Thymus (tissue), 11 donors: Measurements from ENCODE around the gene NGF. TPM values are rescaled to one million over a fixed set of nuclear protein-coding genes. Genes with fewer than 3 reads are reported as not detected.

Experiments used
- DNase-seq, 9 donors: peaks; one replicate each; pipeline ENCODE4 v3.0.0-alpha.2; 2013; ENCODE audit warnings: low spot score in 9 of 9, low read depth in 6 of 9, missing footprints in 1 of 9
- H3K27ac ChIP-seq, 2 donors: one replicate each; pipeline ENCODE4 v1.5.1; 2013; ENCODE audit warnings: control low read depth in 1 of 2, low read depth in 1 of 2, low read length in 1 of 2, mild to moderate bottlenecking in 1 of 2, moderate library complexity in 1 of 2
- H3K27me3 ChIP-seq, 2 donors: one replicate each; pipeline ENCODE4 v1.5.1; 2013; ENCODE audit warnings: low read length in 1 of 2; ENCODE audit not compliant: control insufficient read depth in 2 of 2, insufficient read depth in 1 of 2
- H3K36me3 ChIP-seq, 2 donors: one replicate each; pipeline ENCODE4 v1.5.1; 2013; ENCODE audit warnings: low read length in 1 of 2, mild to moderate bottlenecking in 1 of 2, moderate library complexity in 1 of 2; ENCODE audit not compliant: control insufficient read depth in 2 of 2, insufficient read depth in 2 of 2
- H3K4me1 ChIP-seq, 2 donors: one replicate each; pipeline ENCODE4 v1.5.1; 2013; ENCODE audit warnings: low read length in 2 of 2; ENCODE audit not compliant: control insufficient read depth in 2 of 2, insufficient read depth in 2 of 2
- H3K4me3 ChIP-seq, 2 donors: one replicate each; pipeline ENCODE4 v1.5.1; 2013; ENCODE audit warnings: low read length in 2 of 2, control low read depth in 1 of 2, mild to moderate bottlenecking in 1 of 2
- H3K9me3 ChIP-seq, 2 donors: one replicate each; pipeline ENCODE4 v1.5.1; 2013; ENCODE audit warnings: low read length in 1 of 2, mild to moderate bottlenecking in 1 of 2; ENCODE audit not compliant: control insufficient read depth in 2 of 2, insufficient read depth in 1 of 2
- WGBS: extraction: QIAGEN DNeasy Blood & Tissue Kit; methylation state at CpG from one replicate; pipeline ENCODE4 v1.1.7; 2013; 5-methylcytosine and 5-hydroxymethylcytosine counted together
- polyA plus RNA-seq: library from polyadenylated mRNA; stranded (reverse); fragments of 200-250 nt; gene quantifications from one replicate; pipeline ENCODE4 v1.2.3, GENCODE V29; 2013
- total RNA-seq: library from RNA; stranded (reverse); fragments of 120-200 nt; gene quantifications from one replicate; pipeline ENCODE4 v1.2.4, GENCODE V29; 2013
- donor health status: healthy.

Gene NGF
- total and polyA plus RNA-seq, 2 donors: 0.47 to 1.1 TPM

GRCh38 chr1:115282807-115283208 lies 55.2 kb downstream of the NGF start:
- H3K27me3 ChIP-seq: no peaks in the 10 kb centered on the region
- DNase-seq: no peak
- H3K36me3 ChIP-seq: no peaks in the 10 kb centered on the region
- no peaks in the 10 kb centered on the region for H3K9me3 ChIP-seq
- no peaks in the 10 kb centered on the region for H3K4me1 ChIP-seq
- no peak overlapping the region for H3K4me3 ChIP-seq
- 84% methylated on average over 11 of the region's 11 CpGs for WGBS
- peak overlapping the region in 1 of 2 donors; percentile 17 for H3K27ac ChIP-seq

- Histone ChIP-seq H3K9me3 (no peaks in the 10 kb centered on the region), H3K4me3 (no peak overlapping the region), H3K27ac (no peak overlapping the region), H3K4me1 (no peaks in the 10 kb centered on the region), H3K27me3 (no peaks in the 10 kb centered on the region), H3K36me3 (no peaks in the 10 kb centered on the region)
- 98% methylated on average over 2 of the region's 2 CpGs for WGBS
- DNase-seq: no peak
Measured at GRCh38 chr1:115281143-115281542, 56.9 kb downstream of the NGF start.

- Histone ChIP-seq H3K36me3 (no peaks in the 10 kb centered on the region), H3K4me3 (no peak overlapping the region), H3K27ac (no peak overlapping the region), H3K27me3 (no peaks in the 10 kb centered on the region), H3K4me1 (no peaks in the 10 kb centered on the region), H3K9me3 (no peaks in the 10 kb centered on the region)
- DNase-seq: no peak
- 89% methylated on average over 8 of the region's 8 CpGs for WGBS
Measured at GRCh38 chr1:115280064-115280463, 58.0 kb downstream of the NGF start.

- DNase-seq: no peak
- 91% methylated on average over 3 of the region's 3 CpGs for WGBS
- no peak overlapping the region for H3K4me3 ChIP-seq
- H3K9me3 ChIP-seq: no peaks in the 10 kb centered on the region
- no peaks in the 10 kb centered on the region for H3K4me1 ChIP-seq
- no peaks in the 10 kb centered on the region for H3K27me3 ChIP-seq
- no peak overlapping the region for H3K27ac ChIP-seq
- H3K36me3 ChIP-seq: no peaks in the 10 kb centered on the region
Measured at GRCh38 chr1:115278211-115278610, 59.8 kb downstream of the NGF start.

- no peak for DNase-seq
- H3K27me3 ChIP-seq: no peaks in the 10 kb centered on the region
- no peaks in the 10 kb centered on the region for H3K4me1 ChIP-seq
- no peaks in the 10 kb centered on the region for H3K36me3 ChIP-seq
- no peak overlapping the region for H3K4me3 ChIP-seq
- H3K27ac ChIP-seq: no peak overlapping the region
- WGBS: 59% methylated on average over 2 of the region's 2 CpGs
- H3K9me3 ChIP-seq: no peaks in the 10 kb centered on the region
Measured at GRCh38 chr1:115277276-115277675, 60.8 kb downstream of the NGF start.

GRCh38 chr1:115275216-115275615 lies 62.8 kb downstream of the NGF start:
- no peaks in the 10 kb centered on the region for H3K9me3 ChIP-seq
- H3K4me1 ChIP-seq: no peaks in the 10 kb centered on the region
- no peak overlapping the region for H3K4me3 ChIP-seq
- no peak overlapping the region for H3K27ac ChIP-seq
- no peaks in the 10 kb centered on the region for H3K27me3 ChIP-seq
- DNase-seq: peak in 3 of 9 donors; percentile 2 to 25 (median 13)
- no peaks in the 10 kb centered on the region for H3K36me3 ChIP-seq

GRCh38 chr1:115274467-115274866 lies 63.6 kb downstream of the NGF start:
- no peak overlapping the region for H3K27ac ChIP-seq
- H3K4me3 ChIP-seq: no peak overlapping the region
- H3K4me1 ChIP-seq: no peaks in the 10 kb centered on the region
- no peaks in the 10 kb centered on the region for H3K9me3 ChIP-seq
- no peaks in the 10 kb centered on the region for H3K36me3 ChIP-seq
- no peaks in the 10 kb centered on the region for H3K27me3 ChIP-seq
- WGBS: 81% methylated on average over 4 of the region's 4 CpGs
- no peak for DNase-seq

GRCh38 chr1:115266729-115267421 lies 71.2 kb downstream of the NGF start:
- Histone ChIP-seq H3K9me3 (no peaks in the 10 kb centered on the region), H3K36me3 (no peaks in the 10 kb centered on the region), H3K27me3 (peaks cover 0 to 2% of the 10 kb centered on the region in 2 donors), H3K27ac (no peak overlapping the region), H3K4me1 (no peaks in the 10 kb centered on the region), H3K4me3 (no peak overlapping the region)
- DNase-seq: no peak
- WGBS: 91% methylated on average over 10 of the region's 10 CpGs

- Histone ChIP-seq H3K4me3 (no peak overlapping the region), H3K4me1 (no peaks in the 10 kb centered on the region), H3K36me3 (no peaks in the 10 kb centered on the region), H3K9me3 (no peaks in the 10 kb centered on the region), H3K27me3 (peaks cover 0 to 2% of the 10 kb centered on the region in 2 donors), H3K27ac (no peak overlapping the region)
- 92% methylated on average over 1 of the region's 1 CpG for WGBS
- DNase-seq: no peak
Measured at GRCh38 chr1:115265099-115265498, 73.0 kb downstream of the NGF start.
